H9 (cell line): ENCODE results near the gene ARID1B. TPM values are rescaled to one million over a fixed set of nuclear protein-coding genes. Genes with fewer than 3 reads are reported as not detected.

Experiments
- DNase-seq: peaks from one replicate; pipeline ENCODE4 v3.0.0-alpha.2; 2017
- H2AFZ ChIP-seq: one replicate; pipeline ENCODE4 v1.6.1; 2013; ENCODE audit warnings: mild to moderate bottlenecking, low read length, control low read depth, moderate library complexity
- H2AK5ac ChIP-seq: 2 replicates; pipeline ENCODE4 v1.6.1; 2013; ENCODE audit warnings: low read length, control low read depth, mixed read lengths; ENCODE audit not compliant: insufficient read length
- H2BK120ac ChIP-seq: one replicate; pipeline ENCODE4 v1.6.1; 2013; ENCODE audit warnings: low read depth, mild to moderate bottlenecking, low read length, control low read depth, inconsistent platforms; ENCODE audit not compliant: poor library complexity, severe bottlenecking
- H2BK12ac ChIP-seq: 2 replicates; pipeline ENCODE4 v1.6.1; 2013; ENCODE audit warnings: low read length, control low read depth, mixed read lengths, low read depth; ENCODE audit not compliant: insufficient read length
- H2BK15ac ChIP-seq: 2 replicates; pipeline ENCODE4 v1.6.1; 2013; ENCODE audit warnings: low read depth, low read length, control low read depth
- H2BK20ac ChIP-seq: one replicate; pipeline ENCODE4 v1.6.1; 2013; ENCODE audit warnings: low read depth, mild to moderate bottlenecking, low read length, control low read depth, inconsistent platforms; ENCODE audit not compliant: poor library complexity, severe bottlenecking
- H2BK5ac ChIP-seq: 2 replicates; pipeline ENCODE4 v1.6.1; 2013; ENCODE audit warnings: low read length, control low read depth, mixed read lengths; ENCODE audit not compliant: insufficient read length
- H3K14ac ChIP-seq: 2 replicates; pipeline ENCODE4 v1.6.1; 2013; ENCODE audit warnings: low read length, control low read depth; ENCODE audit not compliant: insufficient read depth
- H3K18ac ChIP-seq: 2 replicates; pipeline ENCODE4 v1.6.1; 2013; ENCODE audit warnings: low read depth, mild to moderate bottlenecking, mixed read lengths, low read length, control low read depth; ENCODE audit not compliant: insufficient read length
- H3K23ac ChIP-seq: 2 replicates; pipeline ENCODE4 v1.6.1; 2013; ENCODE audit warnings: low read length, control low read depth, mixed read lengths, low read depth; ENCODE audit not compliant: insufficient read length
- H3K23me2 ChIP-seq: 2 replicates; pipeline ENCODE4 v1.6.1; 2013; ENCODE audit warnings: low read depth, mild to moderate bottlenecking, mixed read lengths, low read length, control low read depth; ENCODE audit not compliant: insufficient read length, poor library complexity, severe bottlenecking
- H3K27ac ChIP-seq: 2 replicates; pipeline ENCODE4 v1.5.1; 2013; ENCODE audit warnings: low read length, control low read depth, mixed read lengths, low read depth; ENCODE audit not compliant: insufficient read length
- H3K27me3 ChIP-seq: 2 replicates; pipeline ENCODE4 v1.6.1; 2013; ENCODE audit warnings: low read length, control low read depth, inconsistent platforms; ENCODE audit not compliant: insufficient read depth
- H3K4ac ChIP-seq: 2 replicates; pipeline ENCODE4 v1.6.1; 2013; ENCODE audit warnings: low read depth, mild to moderate bottlenecking, control low read depth, inconsistent platforms, low read length, moderate library complexity
- H3K4me1 ChIP-seq: 2 replicates; pipeline ENCODE4 v1.6.1; 2013; ENCODE audit warnings: low read length, control low read depth, inconsistent platforms; ENCODE audit not compliant: insufficient read depth
- H3K4me2 ChIP-seq: 2 replicates; pipeline ENCODE4 v1.6.1; 2013; ENCODE audit warnings: low read length, control low read depth, mixed read lengths; ENCODE audit not compliant: insufficient read length, insufficient read depth
- H3K56ac ChIP-seq: 2 replicates; pipeline ENCODE4 v1.6.1; 2013; ENCODE audit warnings: low read depth, mild to moderate bottlenecking, mixed read lengths, low read length, control low read depth; ENCODE audit not compliant: insufficient read length
- H3K79me1 ChIP-seq: 2 replicates; pipeline ENCODE4 v1.6.1; 2013; ENCODE audit warnings: low read depth, mild to moderate bottlenecking, moderate library complexity, low read length, control low read depth, inconsistent platforms; ENCODE audit not compliant: insufficient read depth, poor library complexity, severe bottlenecking
- H3K79me2 ChIP-seq: 2 replicates; pipeline ENCODE4 v1.6.1; 2013; ENCODE audit warnings: low read length, control low read depth, inconsistent platforms; ENCODE audit not compliant: insufficient read depth
- H3K9ac ChIP-seq: 2 replicates; pipeline ENCODE4 v1.6.1; 2013; ENCODE audit warnings: low read length, control low read depth, mixed read lengths; ENCODE audit not compliant: insufficient read length; ENCODE audit errors: extremely low read depth
- H3K9me3 ChIP-seq: one replicate; pipeline ENCODE4 v1.6.1; 2013; ENCODE audit warnings: low read depth, low read length, inconsistent platforms; ENCODE audit not compliant: control insufficient read depth
- H3T11ph ChIP-seq: one replicate; pipeline ENCODE4 v1.6.1; 2013; ENCODE audit warnings: mild to moderate bottlenecking, low read length, control low read depth, inconsistent platforms
- H4K20me1 ChIP-seq: one replicate; pipeline ENCODE4 v1.6.1; 2013; ENCODE audit not compliant: control insufficient read depth, insufficient read length, insufficient read depth
- H4K5ac ChIP-seq: 2 replicates; pipeline ENCODE4 v1.6.1; 2013; ENCODE audit warnings: low read depth, mild to moderate bottlenecking, mixed read lengths, low read length, control low read depth; ENCODE audit not compliant: insufficient read length
- H4K8ac ChIP-seq: replicated peaks from 2 replicates; pipeline ENCODE4 v1.6.1; 2013; ENCODE audit warnings: low read length, control low read depth, mixed read lengths, low read depth; ENCODE audit not compliant: insufficient read length
- H4K91ac ChIP-seq: 2 replicates; pipeline ENCODE4 v1.6.1; 2013; ENCODE audit warnings: low read depth, mild to moderate bottlenecking, moderate library complexity, mixed read lengths, low read length, control low read depth; ENCODE audit not compliant: insufficient read length
- H3K27ac Mint-ChIP-seq, 3 experiments: 2 replicates in 2 of 3; 3 replicates in 1 of 3; pipeline ENCODE4 v1.8.0; 2020 to 2021; ENCODE audit warnings: mixed read lengths in 3 of 3, mild to moderate bottlenecking in 1 of 3, moderate library complexity in 1 of 3
- H3K27me3 Mint-ChIP-seq: 2 replicates; pipeline ENCODE4 v1.8.0; 2021; ENCODE audit warnings: low read depth, mild to moderate bottlenecking, moderate library complexity, mixed read lengths
- H3K36me3 Mint-ChIP-seq, 3 experiments: 2 replicates in 2 of 3; 3 replicates in 1 of 3; pipeline ENCODE4 v1.8.0; 2020 to 2021; ENCODE audit warnings: low read depth in 3 of 3, mixed read lengths in 3 of 3; ENCODE audit not compliant: insufficient read depth in 1 of 3
- H3K4me1 Mint-ChIP-seq, 2 experiments: 2 replicates each; pipeline ENCODE4 v1.8.0; 2020; ENCODE audit warnings: mixed read lengths in 2 of 2
- H3K4me3 Mint-ChIP-seq, 2 experiments: 2 replicates in 1 of 2; 3 replicates in 1 of 2; pipeline ENCODE4 v1.8.0; 2020 to 2021; ENCODE audit warnings: mild to moderate bottlenecking in 2 of 2, mixed read lengths in 2 of 2, moderate library complexity in 1 of 2
- H3K9me3 Mint-ChIP-seq, 2 experiments: 2 replicates in 1 of 2; 3 replicates in 1 of 2; pipeline ENCODE4 v1.8.0; 2020; ENCODE audit warnings: mild to moderate bottlenecking in 2 of 2, mixed read lengths in 2 of 2, moderate library complexity in 1 of 2
- CTCF ChIP-seq: fragments of 200-600 bp; sonication (generic); conservative IDR thresholded peaks from 3 replicates; pipeline ENCODE4 v1.8.0; 2021; ENCODE audit warnings: antibody characterized with exemption, mild to moderate bottlenecking
- WGBS: extraction: QIAGEN DNeasy Blood & Tissue Kit; methylation state at CpG from one replicate; pipeline ENCODE4 v1.1.7; 2013; ENCODE audit warnings: missing lambda C conversion rate, low lambda C conversion rate, mixed read lengths; ENCODE audit not compliant: insufficient read length; ENCODE audit errors: extremely low coverage; 5-methylcytosine and 5-hydroxymethylcytosine counted together
- total RNA-seq: library from RNA; stranded (reverse); gene quantifications from 2 replicates; pipeline ENCODE4 v1.2.1, GENCODE V29; 2021

ARID1B gene
- total RNA-seq, 1 experiment from 2014 or later, result 88.2 TPM

- H3K14ac ChIP-seq, result peak overlapping the region; percentile 21; the same call in 1 of the 2 replicates
- H3K79me1 ChIP-seq, result no peaks in the 10 kb centered on the region
- H3K9ac ChIP-seq, result no peak overlapping the region
- H4K8ac ChIP-seq, result no peak overlapping the region
- H3T11ph ChIP-seq, result no peak overlapping the region
- no peak overlapping the region for H3K18ac ChIP-seq
- no peak overlapping the region for H3K4me2 ChIP-seq
- Mint-ChIP-seq H3K4me3 (no peak overlapping the region), H3K27ac (peak overlapping the region in 2 of 3 experiments; percentile 72 to 75; a peak in 4 of 7 replicates), H3K4me1 (peaks cover 40 to 45% of the 10 kb centered on the region in 2 experiments), H3K9me3 (no peaks in the 10 kb centered on the region), H3K36me3 (no peaks in the 10 kb centered on the region), H3K27me3 (no peaks in the 10 kb centered on the region)
- H3K27ac ChIP-seq, result no peak overlapping the region
- no peak overlapping the region for H2BK20ac ChIP-seq
- H4K91ac ChIP-seq, result no peak overlapping the region
- no peak for TF ChIP-seq CTCF
- H2BK12ac ChIP-seq, result no peak overlapping the region
- no peak overlapping the region for H2AFZ ChIP-seq
- no peaks in the 10 kb centered on the region for H3K27me3 ChIP-seq
- H3K79me2 ChIP-seq, result peaks cover 7% of the 10 kb centered on the region; the same call in 1 of the 2 replicates
- no peak overlapping the region for H2BK15ac ChIP-seq
- no peak overlapping the region for H3K56ac ChIP-seq
- H4K20me1 ChIP-seq, result no peaks in the 10 kb centered on the region
- no peak overlapping the region for H3K23ac ChIP-seq
- H3K4ac ChIP-seq, result no peak overlapping the region
- H3K4me1 ChIP-seq, result peaks cover 3% of the 10 kb centered on the region; the same call in 1 of the 2 replicates
- DNase-seq, result no peak
- no peak overlapping the region for H2BK120ac ChIP-seq
- no peak overlapping the region for H4K5ac ChIP-seq
- no peak overlapping the region for H2AK5ac ChIP-seq
- no peak overlapping the region for H2BK5ac ChIP-seq
- no peaks in the 10 kb centered on the region for H3K23me2 ChIP-seq
- H3K9me3 ChIP-seq, result no peaks in the 10 kb centered on the region
- WGBS, result no CpG with 5 or more reads among the region's 13 CpGs
Measured at GRCh38 chr6:156994215-156995076, 217.3 kb downstream of the ARID1B start.
